Tibial nerve (tissue), 4 donors: ENCODE measurements around the gene NDUFS8. TPM values are rescaled to one million over a fixed set of nuclear protein-coding genes. Genes with fewer than 3 reads are reported as not detected.
A peak's percentile ranks its signal among the peaks of the same experiment; 100 is the strongest.

Experiments
- DNase-seq, 2 donors: peaks; one replicate each; pipeline ENCODE4 v3.0.0-alpha.2; 2019; ENCODE audit warnings: low spot score in 2 of 2
- H3K27ac ChIP-seq, 4 donors: fragments of 200-600 bp; sonication (generic) in 3 of 4; one replicate each; pipeline ENCODE4 v1.5.1; 2017 to 2019; ENCODE audit warnings: mild to moderate bottlenecking in 1 of 4
- H3K27me3 ChIP-seq, 2 donors: fragments of 200-600 bp; sonication (generic) in 1 of 2; one replicate each; pipeline versions ENCODE4 v1.5.1 to v1.6.0; 2017 to 2019
- H3K36me3 ChIP-seq, 3 donors: fragments of 200-600 bp; sonication (generic); one replicate each; pipeline ENCODE4 v1.5.1; 2018 to 2019
- H3K4me1 ChIP-seq, 4 donors: fragments of 200-600 bp; sonication (generic) in 3 of 4; one replicate each; pipeline ENCODE4 v1.5.1; 2017 to 2019
- H3K4me3 ChIP-seq, 4 donors: fragments of 200-600 bp; sonication (generic) in 3 of 4; one replicate each; pipeline ENCODE4 v1.5.1; 2017 to 2019; ENCODE audit warnings: mild to moderate bottlenecking in 1 of 4, moderate library complexity in 1 of 4
- H3K9me3 ChIP-seq, 4 donors: fragments of 200-600 bp; sonication (generic) in 3 of 4; one replicate each; pipeline ENCODE4 v1.5.1; 2017 to 2019
- EP300 ChIP-seq, 2 donors: sonication (generic); formaldehyde crosslinking; IDR thresholded peaks; one replicate each; pipeline ENCODE4 v1.6.1; 2017; ENCODE audit warnings: antibody characterized with exemption in 2 of 2, mild to moderate bottlenecking in 1 of 2
- POLR2A ChIP-seq, 2 donors: fragments of 450-650 bp; IDR thresholded peaks; one replicate each; pipeline ENCODE4 v1.6.1; 2017; ENCODE audit warnings: antibody characterized with exemption in 2 of 2, mild to moderate bottlenecking in 2 of 2, moderate library complexity in 2 of 2
- WGBS, 2 donors: methylation state at CpG; one replicate each; pipeline ENCODE4 v1.1.5; 2018; 5-methylcytosine and 5-hydroxymethylcytosine counted together
- total RNA-seq, 4 donors: library from RNA; depleted of rRNA; stranded (reverse); fragments of >200 nt; gene quantifications; one replicate each; pipeline ENCODE4 v1.1.0, GENCODE V29; 2016
- TF ChIP-seq, protein P1 (sequence below), 5 experiments: fragments of 200-600 bp in 3 of 5; fragments of 450-650 bp in 2 of 5; sonication (generic) in 3 of 5; IDR thresholded peaks; one replicate each; pipeline ENCODE4 v1.5.1; 2016 to 2019; ENCODE audit warnings: antibody characterized with exemption in 5 of 5, mild to moderate bottlenecking in 3 of 5, moderate library complexity in 2 of 5

NDUFS8 gene
- total RNA-seq, 4 donors from 2014 or later, result 143 to 205 (median 180) TPM

DNA sequence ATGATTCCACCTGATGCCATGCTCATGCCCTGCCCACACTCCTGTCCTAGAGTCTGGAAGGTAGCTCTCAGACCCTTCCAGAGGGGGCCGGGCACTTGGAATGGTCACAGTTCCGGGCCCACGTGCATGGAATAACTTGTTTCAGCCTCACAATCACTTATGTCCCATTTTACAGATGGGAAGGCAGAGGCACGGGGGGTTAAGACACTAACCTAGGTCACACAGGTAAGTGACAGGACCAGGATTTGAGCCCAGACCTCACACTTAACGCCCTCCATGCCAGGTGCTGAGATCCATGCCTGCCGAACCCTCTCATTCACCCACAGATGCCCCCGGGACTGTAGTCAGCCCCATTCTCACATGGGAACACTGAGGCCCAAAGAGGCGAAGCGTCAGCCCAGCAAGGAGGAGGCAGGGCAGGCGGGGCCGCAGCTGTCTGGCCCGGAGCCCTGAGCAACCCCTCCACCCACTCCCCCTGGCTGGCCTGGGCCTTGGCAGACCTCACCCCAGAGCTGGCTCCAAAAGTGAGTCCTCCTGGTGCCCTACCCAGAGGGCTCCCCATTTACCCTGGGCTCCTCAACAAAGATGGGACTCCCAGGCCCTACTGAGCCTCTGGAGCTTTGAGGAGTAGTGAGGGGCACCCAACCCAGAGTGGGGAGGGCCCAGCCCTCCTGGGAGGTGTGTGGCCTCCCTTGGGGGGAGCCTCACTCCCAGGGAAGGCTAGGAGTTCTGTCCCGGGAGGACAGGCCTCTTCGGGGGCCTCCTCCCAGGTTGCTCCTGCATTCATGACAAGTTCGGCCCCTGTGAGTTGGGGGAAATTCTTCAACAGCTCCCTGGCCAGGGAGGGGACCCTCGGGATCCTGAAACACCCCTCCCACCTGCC lies 22.7 kb upstream of the NDUFS8 start:
- H3K4me3 ChIP-seq, result no peak overlapping the region
- H3K4me1 ChIP-seq, result peaks cover 0 to 64% (median 47%) of the 10 kb centered on the region in 4 donors
- no peak for DNase-seq
- peak overlapping the region in 3 of 4 donors; percentile 95 to 98 (median 98) for H3K27ac ChIP-seq
- TF ChIP-seq, protein P1, sequence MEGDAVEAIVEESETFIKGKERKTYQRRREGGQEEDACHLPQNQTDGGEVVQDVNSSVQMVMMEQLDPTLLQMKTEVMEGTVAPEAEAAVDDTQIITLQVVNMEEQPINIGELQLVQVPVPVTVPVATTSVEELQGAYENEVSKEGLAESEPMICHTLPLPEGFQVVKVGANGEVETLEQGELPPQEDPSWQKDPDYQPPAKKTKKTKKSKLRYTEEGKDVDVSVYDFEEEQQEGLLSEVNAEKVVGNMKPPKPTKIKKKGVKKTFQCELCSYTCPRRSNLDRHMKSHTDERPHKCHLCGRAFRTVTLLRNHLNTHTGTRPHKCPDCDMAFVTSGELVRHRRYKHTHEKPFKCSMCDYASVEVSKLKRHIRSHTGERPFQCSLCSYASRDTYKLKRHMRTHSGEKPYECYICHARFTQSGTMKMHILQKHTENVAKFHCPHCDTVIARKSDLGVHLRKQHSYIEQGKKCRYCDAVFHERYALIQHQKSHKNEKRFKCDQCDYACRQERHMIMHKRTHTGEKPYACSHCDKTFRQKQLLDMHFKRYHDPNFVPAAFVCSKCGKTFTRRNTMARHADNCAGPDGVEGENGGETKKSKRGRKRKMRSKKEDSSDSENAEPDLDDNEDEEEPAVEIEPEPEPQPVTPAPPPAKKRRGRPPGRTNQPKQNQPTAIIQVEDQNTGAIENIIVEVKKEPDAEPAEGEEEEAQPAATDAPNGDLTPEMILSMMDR (IDR thresholded peaks at IDR 0.05), result no peak
- TF ChIP-seq POLR2A (IDR thresholded peaks at IDR 0.05) (no peak), EP300 (IDR thresholded peaks at IDR 0.05) (no peak)
- H3K9me3 ChIP-seq, result no peaks in the 10 kb centered on the region
- 85 to 86% methylated on average over 12 to 13 of the region's 16 CpGs for WGBS, 2 donors
- no peaks in the 10 kb centered on the region for H3K36me3 ChIP-seq
- H3K27me3 ChIP-seq, result no peaks in the 10 kb centered on the region

GRCh38 chr11:68008381-68009337 lies 21.8 kb upstream of the NDUFS8 start:
- no peaks in the 10 kb centered on the region for H3K27me3 ChIP-seq
- TF ChIP-seq EP300 (IDR thresholded peaks at IDR 0.05) (no peak), POLR2A (IDR thresholded peaks at IDR 0.05) (no peak)
- TF ChIP-seq, protein P1 (IDR thresholded peaks at IDR 0.05), result no peak
- no peak for DNase-seq
- H3K9me3 ChIP-seq, result no peaks in the 10 kb centered on the region
- no peaks in the 10 kb centered on the region for H3K36me3 ChIP-seq
- peak overlapping the region; percentile 93 to 98 (median 96) for H3K27ac ChIP-seq
- peaks cover 0 to 66% (median 55%) of the 10 kb centered on the region in 4 donors for H3K4me1 ChIP-seq
- H3K4me3 ChIP-seq, result no peak overlapping the region
- 68 to 72% methylated on average over 18 to 24 of the region's 27 CpGs for WGBS, 2 donors

DNA sequence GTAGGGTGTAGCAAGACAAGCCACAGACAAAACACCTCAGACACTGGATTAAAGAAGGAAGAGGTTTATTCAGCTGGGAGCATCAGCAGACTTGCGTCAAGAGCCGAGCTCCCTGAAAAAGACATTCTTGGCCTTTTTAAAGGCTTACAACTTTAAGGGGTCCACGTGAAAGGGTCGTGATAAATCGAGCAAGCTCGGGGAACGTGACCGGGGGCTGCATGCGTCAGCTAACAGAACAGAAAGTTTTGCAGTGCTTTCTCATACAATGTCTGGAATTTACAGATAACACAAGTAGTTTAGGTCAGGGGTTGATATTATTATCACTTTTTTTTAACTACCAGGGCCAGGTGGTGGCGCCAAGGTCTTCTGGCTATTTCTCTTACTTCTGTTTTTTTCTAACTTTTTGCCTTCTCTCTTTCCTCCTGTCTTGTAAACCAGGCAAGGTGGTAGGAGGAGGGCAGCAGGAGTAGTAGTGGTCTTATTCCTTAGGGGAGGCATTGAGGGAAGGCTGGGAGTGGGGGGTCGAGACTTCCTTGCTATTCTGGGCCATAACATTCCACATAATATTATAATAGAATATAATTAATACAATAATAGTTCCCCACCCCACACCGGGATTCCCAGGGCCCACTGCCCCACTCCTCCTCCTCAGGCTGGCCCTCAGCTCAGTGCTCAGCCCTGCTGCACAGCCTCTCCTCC lies 20.9 kb upstream of the NDUFS8 start:
- Histone ChIP-seq H3K27me3 (no peaks in the 10 kb centered on the region), H3K36me3 (no peaks in the 10 kb centered on the region), H3K9me3 (no peaks in the 10 kb centered on the region), H3K4me3 (peak overlapping the region in 3 of 4 donors; percentile 43 to 60 (median 43)), H3K27ac (peak overlapping the region; percentile 93 to 98 (median 96)), H3K4me1 (peaks cover 0 to 70% (median 60%) of the 10 kb centered on the region in 4 donors)
- no peak for DNase-seq
- whole genome bisulfite sequencing, 2 donors, result 35 to 57% methylated on average over 12 of the region's 12 CpGs
- TF ChIP-seq EP300 (IDR thresholded peaks at IDR 0.05) (no peak), POLR2A (IDR thresholded peaks at IDR 0.05) (no peak)
- TF ChIP-seq, protein P1 (IDR thresholded peaks at IDR 0.05), result no peak

DNA sequence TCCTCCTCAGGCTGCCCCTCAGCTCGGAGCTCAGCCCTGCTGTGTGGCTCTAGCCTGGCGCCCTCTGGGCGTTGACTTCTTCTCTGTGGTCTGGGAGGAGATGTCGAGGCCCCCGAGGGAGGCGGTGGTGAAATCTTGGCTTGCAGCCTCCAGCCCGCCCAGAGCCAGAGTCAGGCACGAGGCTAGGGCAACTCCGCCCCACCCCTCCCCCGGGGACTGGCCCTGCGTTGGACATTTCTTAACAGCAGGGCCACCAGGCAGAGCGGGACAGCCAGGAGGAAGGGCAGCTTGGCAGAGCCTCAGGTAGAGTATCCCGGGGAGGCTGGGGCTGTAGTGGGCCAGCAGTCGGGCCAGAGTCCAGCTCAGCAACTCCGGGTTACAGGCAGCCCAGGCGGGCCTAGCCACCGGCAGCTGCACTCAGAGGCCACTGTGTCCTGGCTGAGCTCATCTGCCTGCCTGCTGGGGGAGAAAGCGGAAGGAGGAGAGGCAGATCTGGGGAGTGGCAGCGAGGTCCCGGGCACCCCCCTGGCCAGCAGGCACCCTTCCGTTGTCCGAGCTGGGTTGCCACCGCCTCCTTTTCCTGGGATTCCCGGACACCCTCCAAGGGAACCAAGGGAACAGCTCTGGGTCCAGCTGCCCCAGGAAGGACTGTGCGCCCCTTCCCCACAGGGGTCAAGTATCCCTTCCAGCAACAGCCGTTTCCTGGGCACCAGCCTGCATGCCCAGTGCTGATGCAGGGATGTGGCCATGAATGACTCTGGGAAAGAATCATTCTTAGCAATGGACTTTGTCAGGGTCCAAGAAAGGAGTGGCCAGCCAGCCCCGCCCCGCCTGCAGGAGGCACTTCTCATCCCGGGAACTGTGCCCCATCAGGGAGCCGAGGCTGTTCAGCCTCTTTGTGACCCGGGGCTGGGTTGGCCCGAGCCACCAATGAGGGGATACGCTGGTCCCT lies 20.1 kb upstream of the NDUFS8 start, which contains the start of gene ALDH3B1:
Gene ALDH3B1 (plus strand): TSS at position 238 of the 952 bp plus-strand sequence. CDS start 4,971 bp downstream, outside the sequence.
- peak; percentile 88 to 97 for DNase-seq
- Histone ChIP-seq H3K36me3 (peaks cover 0 to 3% (median 0%) of the 10 kb centered on the region in 3 donors), H3K27ac (peak within 1 kb of the TSS; percentile 93 to 98 (median 96)), H3K9me3 (no peaks in the 10 kb centered on the region), H3K27me3 (no peaks in the 10 kb centered on the region), H3K4me3 (peak within 1 kb of the TSS; percentile 43 to 60 (median 50)), H3K4me1 (peaks cover 0 to 77% (median 66%) of the 10 kb centered on the region in 4 donors)
- 5 to 8% methylated on average over 18 to 25 of the region's 33 CpGs for WGBS, 2 donors
- peak; percentile 86 to 97 for TF ChIP-seq EP300 (IDR thresholded peaks at IDR 0.05)
- TF ChIP-seq POLR2A (IDR thresholded peaks at IDR 0.05), result peak; percentile 82 to 84
- TF ChIP-seq, protein P1 (IDR thresholded peaks at IDR 0.05), result peak in 3 of 5 experiments; percentile 9 to 49 (median 43)
